ENCODE results near the gene MAN2B1. TPM values are rescaled to one million over a fixed set of nuclear protein-coding genes. Genes with fewer than 3 reads are reported as not detected.
"Not testable (repeated sequence)": the region's sequence is repeated elsewhere in the genome, so short reads cannot be mapped to it uniquely, and the experiment has no call there.

The MAN2B1 gene
- total and polyA plus RNA-seq, 2 of the 8 experiments (the other 6 are each of a cell fraction or from before 2014, with no cell fraction given): 55.3 to 76.3 TPM

- no peak for TF ChIP-seq CTCF (IDR thresholded peaks at IDR 0.05; ENCODE audit: control extremely low read depth in 1 of 3, insufficient read depth in 1 of 3, low read depth in 1 of 3, low read length in 3 of 3)
- TF ChIP-seq MAX (IDR thresholded peaks at IDR 0.05): no peak
- no peak for TF ChIP-seq USF2 (IDR thresholded peaks at IDR 0.05; ENCODE audit: low read length)
- no peak for TF ChIP-seq POLR2A (IDR thresholded peaks at IDR 0.05; ENCODE audit: control extremely low read depth in 1 of 2, low read depth in 2 of 2, low read length in 2 of 2)
- TF ChIP-seq E2F6 (IDR thresholded peaks at IDR 0.05): no peak
- TF ChIP-seq FOSL1 (IDR thresholded peaks at IDR 0.05; ENCODE audit: insufficient read depth, low read depth, low read length): no peak
- no peak for TF ChIP-seq TCF12 (IDR thresholded peaks at IDR 0.05; ENCODE audit: low read depth, low read length)
- no peak for TF ChIP-seq SP2 (IDR thresholded peaks at IDR 0.05; ENCODE audit: low read length)
- TF ChIP-seq TEAD4 (IDR thresholded peaks at IDR 0.05; ENCODE audit: low read depth, low read length): no peak
Observed at GRCh38 chr19:12646551-12646950, 20.0 kb downstream of the MAN2B1 start (continued).

- H3K18ac ChIP-seq (ENCODE audit: extremely low read depth, low read length); H3K4me1 ChIP-seq (replicated peaks in 1 of 4; ENCODE audit: control insufficient read depth in 3 of 4, insufficient read depth in 4 of 4, low read length in 3 of 4); H3K14ac ChIP-seq (ENCODE audit: insufficient read length); H2BK120ac ChIP-seq (replicated peaks; ENCODE audit: low read depth, low read length); H2BK15ac ChIP-seq (ENCODE audit: low read length); H3K79me2 ChIP-seq (ENCODE audit: control insufficient read depth in 1 of 2, insufficient read depth in 2 of 2, low read length in 2 of 2); H3K36me3 ChIP-seq (ENCODE audit: control insufficient read depth in 2 of 4, insufficient read depth in 4 of 4, low read length in 3 of 4); DNase-seq (ENCODE audit: low read depth in 1 of 2, low spot score in 2 of 2); CTCF ChIA-PET (ENCODE audit: partially characterized antibody); H3K79me1 ChIP-seq (ENCODE audit: low read depth, low read length); H2BK5ac ChIP-seq (ENCODE audit: low read depth, low read length); H3K9ac ChIP-seq (replicated peaks in 1 of 4; ENCODE audit: extremely low read depth in 1 of 4, low read depth in 3 of 4, low read length in 3 of 4); POLR2A ChIA-PET (ENCODE audit: partially characterized antibody); H3K27me3 ChIP-seq (replicated peaks in 1 of 4; ENCODE audit: control insufficient read depth in 3 of 4, extremely low read depth in 1 of 4, insufficient read depth in 3 of 4, low read length in 3 of 4); H3K23me2 ChIP-seq (ENCODE audit: low read depth, low read length); H3K27ac ChIP-seq (ENCODE audit: low read depth, low read length); H2AK5ac ChIP-seq (ENCODE audit: low read depth, low read length); H2AFZ ChIP-seq (ENCODE audit: low read length); H4K8ac ChIP-seq (ENCODE audit: extremely low read depth, insufficient read depth, low read length); H4K91ac ChIP-seq (replicated peaks; ENCODE audit: insufficient read length, low read length); H2BK20ac ChIP-seq (ENCODE audit: low read length); H3K4me3 ChIP-seq (ENCODE audit: extremely low read depth in 1 of 4, insufficient read depth in 2 of 4, low read depth in 3 of 4, low read length in 4 of 4); H3K4me2 ChIP-seq (ENCODE audit: insufficient read depth in 1 of 2, low read depth in 2 of 2, low read length in 2 of 2); H4K20me1 ChIP-seq (replicated peaks in 1 of 2; ENCODE audit: control insufficient read depth in 1 of 2, insufficient read depth in 2 of 2, low read length in 2 of 2); H3K9me3 ChIP-seq (ENCODE audit: insufficient read depth in 2 of 2, low read depth in 1 of 2, low read length in 1 of 2); H4K5ac ChIP-seq (ENCODE audit: insufficient read length, low read depth, low read length); H3K56ac ChIP-seq (replicated peaks; ENCODE audit: insufficient read length, low read depth, low read length); H2BK12ac ChIP-seq (ENCODE audit: low read depth, low read length); H3K23ac ChIP-seq (ENCODE audit: insufficient read length); FAIRE-seq; H3K4ac ChIP-seq (replicated peaks; ENCODE audit: insufficient read length, low read depth, low read length): not testable (repeated sequence)
- 97% methylated on average over 14 of the region's 14 CpGs; no CpG with 5 or more reads in 1 of the 2 experiments for WGBS, 2 experiments (ENCODE audit: extremely low coverage in 1 of 2, insufficient coverage in 1 of 2, insufficient read length in 1 of 2, insufficient replicate concordance in 2 of 2, low coverage in 1 of 2, low lambda C conversion rate in 2 of 2, missing lambda C conversion rate in 1 of 2)
Observed at GRCh38 chr19:12643716-12644115, 22.8 kb downstream of the MAN2B1 start.
